ENCODE measurements around the gene CKMT1B. TPM values are rescaled to one million over a fixed set of nuclear protein-coding genes. Genes with fewer than 3 reads are reported as not detected.
"Not testable (repeated sequence)": the region's sequence is repeated elsewhere in the genome, so short reads cannot be mapped to it uniquely, and the experiment has no call there.

The CKMT1B gene
- total RNA-seq, 1 donor from 2014 or later, result 0.45 TPM

DNA sequence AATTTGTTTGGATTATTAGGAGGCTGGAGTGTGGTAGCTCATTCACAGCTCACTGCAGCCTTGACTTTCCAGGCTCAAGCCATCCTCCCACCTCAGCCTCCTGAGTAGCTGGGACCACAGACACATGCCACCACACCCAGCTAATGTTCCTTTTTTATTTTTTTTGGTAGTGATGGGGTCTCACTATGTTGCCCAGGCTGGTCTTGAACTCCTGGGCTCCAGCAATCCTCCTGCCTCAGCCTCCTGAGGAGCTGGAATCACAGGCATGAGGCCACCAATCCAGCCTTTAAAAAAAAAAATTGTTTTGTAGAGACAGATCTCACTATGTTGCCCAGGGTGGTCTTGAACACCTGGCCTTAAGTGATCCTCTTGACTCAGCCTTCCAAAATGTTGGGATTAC is 33.1 kb downstream of the CKMT1B start:
- intact Hi-C loops (cut with micrococcal nuclease), result not testable (repeated sequence)

DNA sequence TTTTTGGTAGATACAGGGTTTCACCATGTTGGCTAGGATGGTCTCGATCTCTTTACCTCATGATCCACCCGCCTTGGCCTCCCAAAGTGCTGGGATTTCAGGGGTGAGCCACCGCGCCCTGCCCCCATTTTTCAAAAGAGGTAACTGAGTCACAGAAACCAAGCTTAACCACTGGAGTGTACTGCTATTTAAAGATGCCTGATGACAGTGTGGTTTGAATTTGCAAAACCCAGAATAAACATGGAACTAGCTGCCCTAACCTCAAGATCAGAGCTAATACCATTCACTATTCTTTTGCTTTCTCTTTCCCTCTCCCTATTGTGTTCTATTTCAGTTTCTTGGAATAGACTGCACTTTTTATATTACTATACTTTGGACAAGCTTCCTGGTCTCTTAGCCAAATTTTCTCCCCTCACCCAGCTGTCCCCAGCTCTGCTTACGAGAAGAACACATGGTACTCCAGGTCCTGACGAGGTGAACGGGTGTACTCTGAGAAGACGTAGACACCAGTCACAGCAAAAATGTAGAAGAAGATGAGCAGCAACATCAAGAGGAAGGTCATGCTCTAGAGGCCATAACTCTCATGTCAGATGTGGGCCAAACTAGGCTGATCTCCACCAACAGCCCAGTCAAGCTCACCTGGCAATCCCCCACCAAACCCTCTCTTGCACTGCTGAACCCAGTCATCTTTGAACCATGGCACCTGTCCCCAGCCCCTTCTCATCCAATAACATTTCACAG is 44.8 kb downstream of the CKMT1B start:
- intact Hi-C loops (cut with micrococcal nuclease), result not testable (repeated sequence)

Other genes with a start within 250 kb of the CKMT1B start
- gene ZSCAN29, start 223.0 kb upstream of the CKMT1B start, total RNA-seq, result 28.0 and 28.2 TPM in 2 replicates
- 34.4 and 37.0 TPM in 2 replicates for gene TUBGCP4, start 222.9 kb upstream of the CKMT1B start, total RNA-seq
- 39.6 and 42.7 TPM in 2 replicates for gene TP53BP1, start 100.9 kb upstream of the CKMT1B start, total RNA-seq
- 12.6 and 12.7 TPM in 2 replicates for gene MAP1A, start 76.4 kb upstream of the CKMT1B start, total RNA-seq
- gene PPIP5K1, start 3.8 kb upstream of the CKMT1B start, total RNA-seq, result 46.4 and 55.7 TPM in 2 replicates
- gene STRC, start 24.8 kb downstream of the CKMT1B start, total RNA-seq, result 0.36 and 0.48 TPM in 2 replicates
- 6.9 and 7.6 TPM in 2 replicates for gene CATSPER2, start 54.8 kb downstream of the CKMT1B start, total RNA-seq
- gene CKMT1A, start 99.8 kb downstream of the CKMT1B start, total RNA-seq, result 0.30 TPM in 1 of 2 replicates, not detected in the other
- 365 and 372 TPM in 2 replicates for gene PDIA3, start 152.4 kb downstream of the CKMT1B start, total RNA-seq
- gene ELL3, start 182.9 kb downstream of the CKMT1B start, total RNA-seq, result 0.64 and 1.4 TPM in 2 replicates
- 683 and 687 TPM in 2 replicates for gene SERF2, start 198.3 kb downstream of the CKMT1B start, total RNA-seq
- 0.16 and 0.23 TPM in 2 replicates for gene SERINC4, start 206.2 kb downstream of the CKMT1B start, total RNA-seq
- gene HYPK, start 206.6 kb downstream of the CKMT1B start, total RNA-seq, result 15.4 and 18.4 TPM in 2 replicates
- 33.7 and 35.2 TPM in 2 replicates for gene MFAP1, start 230.7 kb downstream of the CKMT1B start, total RNA-seq
- gene WDR76, start 233.0 kb downstream of the CKMT1B start, total RNA-seq, result 84.3 and 86.1 TPM in 2 replicates